Measurements from ENCODE around the gene CARD10. TPM values are rescaled to one million over a fixed set of nuclear protein-coding genes. Genes with fewer than 3 reads are reported as not detected.

CARD10 gene
- total RNA-seq, 1 donor from 2014 or later = 1.5 TPM

GRCh38 chr22:37504964-37505363 is 14.3 kb downstream of the CARD10 start:
- no peak overlapping the region for H3K9ac ChIP-seq
- no peak overlapping the region for H3K27ac Mint-ChIP-seq
- no peak overlapping the region for H2AFZ ChIP-seq (replicated peaks)
- no peaks in the 10 kb centered on the region for H3F3A ChIP-seq (ENCODE audit: low read depth)
- no peak overlapping the region for H3K4me2 ChIP-seq
- H3K4me1 Mint-ChIP-seq = peaks cover 33% of the 10 kb centered on the region
- H3K4me1 ChIP-seq = peaks cover 20% of the 10 kb centered on the region
- TF ChIP-seq EZH2 (IDR thresholded peaks at IDR 0.05) (no peak), EZH2phosphoT487 (IDR thresholded peaks at IDR 0.05) (no peak)
- TF ChIP-seq, protein P1, sequence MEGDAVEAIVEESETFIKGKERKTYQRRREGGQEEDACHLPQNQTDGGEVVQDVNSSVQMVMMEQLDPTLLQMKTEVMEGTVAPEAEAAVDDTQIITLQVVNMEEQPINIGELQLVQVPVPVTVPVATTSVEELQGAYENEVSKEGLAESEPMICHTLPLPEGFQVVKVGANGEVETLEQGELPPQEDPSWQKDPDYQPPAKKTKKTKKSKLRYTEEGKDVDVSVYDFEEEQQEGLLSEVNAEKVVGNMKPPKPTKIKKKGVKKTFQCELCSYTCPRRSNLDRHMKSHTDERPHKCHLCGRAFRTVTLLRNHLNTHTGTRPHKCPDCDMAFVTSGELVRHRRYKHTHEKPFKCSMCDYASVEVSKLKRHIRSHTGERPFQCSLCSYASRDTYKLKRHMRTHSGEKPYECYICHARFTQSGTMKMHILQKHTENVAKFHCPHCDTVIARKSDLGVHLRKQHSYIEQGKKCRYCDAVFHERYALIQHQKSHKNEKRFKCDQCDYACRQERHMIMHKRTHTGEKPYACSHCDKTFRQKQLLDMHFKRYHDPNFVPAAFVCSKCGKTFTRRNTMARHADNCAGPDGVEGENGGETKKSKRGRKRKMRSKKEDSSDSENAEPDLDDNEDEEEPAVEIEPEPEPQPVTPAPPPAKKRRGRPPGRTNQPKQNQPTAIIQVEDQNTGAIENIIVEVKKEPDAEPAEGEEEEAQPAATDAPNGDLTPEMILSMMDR (IDR thresholded peaks at IDR 0.05) = no peak
- no peaks in the 10 kb centered on the region for H3K9me3 ChIP-seq (ENCODE audit: low read depth)
- no peaks in the 10 kb centered on the region for H3K36me3 Mint-ChIP-seq
- H3K4me3 ChIP-seq = no peak overlapping the region
- no peak for DNase-seq (ENCODE audit: low spot score)
- no peaks in the 10 kb centered on the region for H3K36me3 ChIP-seq
- H3K27ac ChIP-seq = no peak overlapping the region
- no peaks in the 10 kb centered on the region for H3K27me3 ChIP-seq
- H3K4me3 Mint-ChIP-seq = no peak overlapping the region
- no peaks in the 10 kb centered on the region for H3K9me3 Mint-ChIP-seq
- H3K79me2 ChIP-seq (ENCODE audit: low read depth) = no peaks in the 10 kb centered on the region
- H3K27me3 Mint-ChIP-seq (ENCODE audit: insufficient read depth, low read depth) = peaks cover 7% of the 10 kb centered on the region
- no peaks in the 10 kb centered on the region for H4K20me1 ChIP-seq (ENCODE audit: low read depth)

- peaks cover 19% of the 10 kb centered on the region for H3K4me1 ChIP-seq
- H3K27ac Mint-ChIP-seq = peak overlapping the region; percentile 46
- no peak overlapping the region for H3K27ac ChIP-seq
- H3K4me1 Mint-ChIP-seq = peaks cover 38% of the 10 kb centered on the region
- H4K20me1 ChIP-seq (ENCODE audit: low read depth) = no peaks in the 10 kb centered on the region
- H3K4me3 ChIP-seq = no peak overlapping the region
- no peak for DNase-seq (ENCODE audit: low spot score)
- no peak overlapping the region for H2AFZ ChIP-seq (replicated peaks)
- H3K4me3 Mint-ChIP-seq = no peak overlapping the region
- H3K9me3 ChIP-seq (ENCODE audit: low read depth) = no peaks in the 10 kb centered on the region
- no peaks in the 10 kb centered on the region for H3K79me2 ChIP-seq (ENCODE audit: low read depth)
- no peak overlapping the region for H3K4me2 ChIP-seq
- H3K36me3 Mint-ChIP-seq = no peaks in the 10 kb centered on the region
- no peaks in the 10 kb centered on the region for H3K27me3 ChIP-seq
- H3K36me3 ChIP-seq = no peaks in the 10 kb centered on the region
- H3K9ac ChIP-seq = no peak overlapping the region
- no peaks in the 10 kb centered on the region for H3K9me3 Mint-ChIP-seq
- TF ChIP-seq, protein P1 (IDR thresholded peaks at IDR 0.05) = no peak
- TF ChIP-seq EZH2phosphoT487 (IDR thresholded peaks at IDR 0.05) (no peak), EZH2 (IDR thresholded peaks at IDR 0.05) (no peak)
- H3F3A ChIP-seq (ENCODE audit: low read depth) = no peaks in the 10 kb centered on the region
- peaks cover 13% of the 10 kb centered on the region for H3K27me3 Mint-ChIP-seq (ENCODE audit: insufficient read depth, low read depth)
These were observed 15.4 kb downstream of the CARD10 start for GRCh38 chr22:37503850-37504249.

- Histone ChIP-seq H3K4me2 (no peak overlapping the region), H3K27ac (no peak overlapping the region), H2AFZ (replicated peaks) (no peak overlapping the region), H3F3A (ENCODE audit: low read depth) (no peaks in the 10 kb centered on the region), H3K27me3 (no peaks in the 10 kb centered on the region), H3K9ac (no peak overlapping the region), H3K79me2 (ENCODE audit: low read depth) (no peaks in the 10 kb centered on the region), H3K4me1 (peaks cover 13% of the 10 kb centered on the region), H3K36me3 (no peaks in the 10 kb centered on the region), H3K9me3 (ENCODE audit: low read depth) (no peaks in the 10 kb centered on the region), H4K20me1 (ENCODE audit: low read depth) (no peaks in the 10 kb centered on the region), H3K4me3 (no peak overlapping the region)
- no peaks in the 10 kb centered on the region for H3K9me3 Mint-ChIP-seq
- peaks cover 36% of the 10 kb centered on the region for H3K4me1 Mint-ChIP-seq
- TF ChIP-seq EZH2 (IDR thresholded peaks at IDR 0.05) = no peak
- TF ChIP-seq, protein P1 (IDR thresholded peaks at IDR 0.05) = no peak
- no peak for TF ChIP-seq EZH2phosphoT487 (IDR thresholded peaks at IDR 0.05)
- no peak overlapping the region for H3K4me3 Mint-ChIP-seq
- H3K27ac Mint-ChIP-seq = no peak overlapping the region
- peaks cover 14% of the 10 kb centered on the region for H3K27me3 Mint-ChIP-seq (ENCODE audit: insufficient read depth, low read depth)
- no peaks in the 10 kb centered on the region for H3K36me3 Mint-ChIP-seq
- no peak for DNase-seq (ENCODE audit: low spot score)
These were observed 16.0 kb downstream of the CARD10 start for GRCh38 chr22:37503183-37503683.

Data from neural progenitor cell (in vitro differentiated cells).